Measurements from ENCODE around the gene PROZ.
"Not testable (repeated sequence)": the region's sequence is repeated elsewhere in the genome, so short reads cannot be mapped to it uniquely, and the experiment has no call there.

PROZ gene

GRCh38 chr13:113157929-113158747 is at the start of gene PROZ:
Gene PROZ, plus strand, starts transcription at chr13:113158648. Its CDS starts 13 bp downstream, at chr13:113158661.
- Histone ChIP-seq H3K36me3 (ENCODE audit: control insufficient read depth in 1 of 2, insufficient read depth in 2 of 2, low read length in 2 of 2) (no peaks in the 10 kb centered on the region), H3K27me3 (ENCODE audit: low read depth, low read length) (peaks cover 5% of the 10 kb centered on the region), H3K4me3 (ENCODE audit: low read depth in 1 of 2, low read length in 2 of 2) (no peak within 1 kb of the TSS), H3K4me1 (ENCODE audit: control insufficient read depth in 1 of 2, insufficient read depth in 2 of 2, low read length in 2 of 2) (peaks cover 0 to 4% of the 10 kb centered on the region in 2 donors), H3K9me3 (ENCODE audit: control insufficient read depth in 1 of 2, low read length in 2 of 2) (no peaks in the 10 kb centered on the region), H3K27ac (ENCODE audit: low read length) (no peak within 1 kb of the TSS)

GRCh38 chr13:113109151-113110047 is 49.0 kb upstream of the PROZ start:
- no peaks in the 10 kb centered on the region for H3K9me3 ChIP-seq (ENCODE audit: control insufficient read depth in 1 of 2, low read length in 2 of 2)
- peaks cover 0 to 16% of the 10 kb centered on the region in 2 donors for H3K4me1 ChIP-seq (ENCODE audit: control insufficient read depth in 1 of 2, insufficient read depth in 2 of 2, low read length in 2 of 2)
- H3K27ac ChIP-seq (ENCODE audit: low read length) = no peak overlapping the region
- peaks cover 7% of the 10 kb centered on the region for H3K27me3 ChIP-seq (ENCODE audit: low read depth, low read length)
- H3K36me3 ChIP-seq (ENCODE audit: control insufficient read depth in 1 of 2, insufficient read depth in 2 of 2, low read length in 2 of 2) = no peaks in the 10 kb centered on the region
- no peak overlapping the region for H3K4me3 ChIP-seq (ENCODE audit: low read depth in 1 of 2, low read length in 2 of 2)

GRCh38 chr13:113110048-113110851 is 48.2 kb upstream of the PROZ start:
- Histone ChIP-seq H3K4me3 (ENCODE audit: low read depth in 1 of 2, low read length in 2 of 2) (peak overlapping the region; percentile 26 to 64), H3K9me3 (ENCODE audit: control insufficient read depth in 1 of 2, low read length in 2 of 2) (no peaks in the 10 kb centered on the region), H3K27ac (ENCODE audit: low read length) (no peak overlapping the region), H3K4me1 (ENCODE audit: control insufficient read depth in 1 of 2, insufficient read depth in 2 of 2, low read length in 2 of 2) (peaks cover 0 to 16% of the 10 kb centered on the region in 2 donors), H3K27me3 (ENCODE audit: low read depth, low read length) (peaks cover 7% of the 10 kb centered on the region), H3K36me3 (ENCODE audit: control insufficient read depth in 1 of 2, insufficient read depth in 2 of 2, low read length in 2 of 2) (no peaks in the 10 kb centered on the region)

GRCh38 chr13:113110852-113111315 is 47.6 kb upstream of the PROZ start:
- peaks cover 7% of the 10 kb centered on the region for H3K27me3 ChIP-seq (ENCODE audit: low read depth, low read length)
- H3K4me3 ChIP-seq (ENCODE audit: low read depth in 1 of 2, low read length in 2 of 2) = peak overlapping the region; percentile 26 to 64
- H3K4me1 ChIP-seq (ENCODE audit: control insufficient read depth in 1 of 2, insufficient read depth in 2 of 2, low read length in 2 of 2) = peaks cover 0 to 16% of the 10 kb centered on the region in 2 donors
- no peaks in the 10 kb centered on the region for H3K36me3 ChIP-seq (ENCODE audit: control insufficient read depth in 1 of 2, insufficient read depth in 2 of 2, low read length in 2 of 2)
- no peaks in the 10 kb centered on the region for H3K9me3 ChIP-seq (ENCODE audit: control insufficient read depth in 1 of 2, low read length in 2 of 2)
- H3K27ac ChIP-seq (ENCODE audit: low read length) = no peak overlapping the region

- not testable (repeated sequence) for H3K9me3 ChIP-seq (ENCODE audit: control insufficient read depth in 1 of 2, low read length in 2 of 2); H3K27ac ChIP-seq (ENCODE audit: low read length); H3K36me3 ChIP-seq (ENCODE audit: control insufficient read depth in 1 of 2, insufficient read depth in 2 of 2, low read length in 2 of 2); H3K4me3 ChIP-seq (ENCODE audit: low read depth in 1 of 2, low read length in 2 of 2); H3K27me3 ChIP-seq (ENCODE audit: low read depth, low read length)
- H3K4me1 ChIP-seq (ENCODE audit: control insufficient read depth in 1 of 2, insufficient read depth in 2 of 2, low read length in 2 of 2) = peaks cover 0 to 16% of the 10 kb centered on the region in 2 donors
These were observed 46.6 kb upstream of the PROZ start for GRCh38 chr13:113111821-113112220.

GRCh38 chr13:113112475-113112874 is 46.0 kb upstream of the PROZ start:
- H3K9me3 ChIP-seq (ENCODE audit: control insufficient read depth in 1 of 2, low read length in 2 of 2); H3K4me3 ChIP-seq (ENCODE audit: low read depth in 1 of 2, low read length in 2 of 2); H3K27me3 ChIP-seq (ENCODE audit: low read depth, low read length); H3K36me3 ChIP-seq (ENCODE audit: control insufficient read depth in 1 of 2, insufficient read depth in 2 of 2, low read length in 2 of 2); H3K27ac ChIP-seq (ENCODE audit: low read length): not testable (repeated sequence)
- peaks cover 0 to 16% of the 10 kb centered on the region in 2 donors for H3K4me1 ChIP-seq (ENCODE audit: control insufficient read depth in 1 of 2, insufficient read depth in 2 of 2, low read length in 2 of 2)

- no peaks in the 10 kb centered on the region for H3K36me3 ChIP-seq (ENCODE audit: control insufficient read depth in 1 of 2, insufficient read depth in 2 of 2, low read length in 2 of 2)
- H3K27ac ChIP-seq (ENCODE audit: low read length) = no peak overlapping the region
- H3K4me3 ChIP-seq (ENCODE audit: low read depth in 1 of 2, low read length in 2 of 2) = no peak overlapping the region
- peaks cover 7% of the 10 kb centered on the region for H3K27me3 ChIP-seq (ENCODE audit: low read depth, low read length)
- peaks cover 0 to 16% of the 10 kb centered on the region in 2 donors for H3K4me1 ChIP-seq (ENCODE audit: control insufficient read depth in 1 of 2, insufficient read depth in 2 of 2, low read length in 2 of 2)
- no peaks in the 10 kb centered on the region for H3K9me3 ChIP-seq (ENCODE audit: control insufficient read depth in 1 of 2, low read length in 2 of 2)
These were observed 45.3 kb upstream of the PROZ start for GRCh38 chr13:113112893-113113845.

GRCh38 chr13:113113846-113114271 is 44.6 kb upstream of the PROZ start:
- Histone ChIP-seq H3K36me3 (ENCODE audit: control insufficient read depth in 1 of 2, insufficient read depth in 2 of 2, low read length in 2 of 2) (no peaks in the 10 kb centered on the region), H3K4me3 (ENCODE audit: low read depth in 1 of 2, low read length in 2 of 2) (no peak overlapping the region), H3K4me1 (ENCODE audit: control insufficient read depth in 1 of 2, insufficient read depth in 2 of 2, low read length in 2 of 2) (peaks cover 0 to 16% of the 10 kb centered on the region in 2 donors), H3K9me3 (ENCODE audit: control insufficient read depth in 1 of 2, low read length in 2 of 2) (no peaks in the 10 kb centered on the region), H3K27ac (ENCODE audit: low read length) (no peak overlapping the region), H3K27me3 (ENCODE audit: low read depth, low read length) (peaks cover 7% of the 10 kb centered on the region)

GRCh38 chr13:113114511-113115362 is 43.7 kb upstream of the PROZ start:
- no peaks in the 10 kb centered on the region for H3K9me3 ChIP-seq (ENCODE audit: control insufficient read depth in 1 of 2, low read length in 2 of 2)
- H3K4me3 ChIP-seq (ENCODE audit: low read depth in 1 of 2, low read length in 2 of 2) = no peak overlapping the region
- peaks cover 0 to 12% of the 10 kb centered on the region in 2 donors for H3K4me1 ChIP-seq (ENCODE audit: control insufficient read depth in 1 of 2, insufficient read depth in 2 of 2, low read length in 2 of 2)
- peaks cover 1% of the 10 kb centered on the region for H3K27me3 ChIP-seq (ENCODE audit: low read depth, low read length)
- no peaks in the 10 kb centered on the region for H3K36me3 ChIP-seq (ENCODE audit: control insufficient read depth in 1 of 2, insufficient read depth in 2 of 2, low read length in 2 of 2)
- H3K27ac ChIP-seq (ENCODE audit: low read length) = no peak overlapping the region
